ENCODE results near the gene MMP19.

MMP19 gene

GRCh38 chr12:55814257-55814656, 28.5 kb downstream of the MMP19 start:
- H3K4me3 ChIP-seq (ENCODE audit: low read length): no peak overlapping the region
- no peak for DNase-seq (ENCODE audit: low read depth)
- no peak for TF ChIP-seq CTCF (conservative IDR thresholded peaks at IDR 0.05; ENCODE audit: low read length)

GRCh38 chr12:55812088-55812487, 30.6 kb downstream of the MMP19 start:
- DNase-seq (ENCODE audit: low read depth): no peak
- TF ChIP-seq CTCF (conservative IDR thresholded peaks at IDR 0.05; ENCODE audit: low read length): no peak
- no peak overlapping the region for H3K4me3 ChIP-seq (ENCODE audit: low read length)

GRCh38 chr12:55809274-55809673, 33.5 kb downstream of the MMP19 start:
- no peak for DNase-seq (ENCODE audit: low read depth)

GRCh38 chr12:55806982-55807381, 35.8 kb downstream of the MMP19 start:
- TF ChIP-seq CTCF (conservative IDR thresholded peaks at IDR 0.05; ENCODE audit: low read length): no peak
- no peak for DNase-seq (ENCODE audit: low read depth)
- no peak overlapping the region for H3K4me3 ChIP-seq (ENCODE audit: low read length)

More at GRCh38 chr12:55809274-55809673, 33.5 kb downstream of the MMP19 start:
- no peak overlapping the region for H3K4me3 ChIP-seq (ENCODE audit: low read length)
- no peak for TF ChIP-seq CTCF (conservative IDR thresholded peaks at IDR 0.05; ENCODE audit: low read length)

- TF ChIP-seq CTCF (conservative IDR thresholded peaks at IDR 0.05; ENCODE audit: low read length): no peak
- no peak for DNase-seq (ENCODE audit: low read depth)
- H3K4me3 ChIP-seq (ENCODE audit: low read length): no peak overlapping the region
Measured at GRCh38 chr12:55797550-55797949, 45.2 kb downstream of the MMP19 start.

GRCh38 chr12:55797068-55797467, 45.7 kb downstream of the MMP19 start:
- peak; percentile 60 for TF ChIP-seq CTCF (conservative IDR thresholded peaks at IDR 0.05; ENCODE audit: low read length)
- H3K4me3 ChIP-seq (ENCODE audit: low read length): no peak overlapping the region
- DNase-seq (ENCODE audit: low read depth): peak; percentile 60

GRCh38 chr12:55795950-55796349, 46.8 kb downstream of the MMP19 start:
- DNase-seq (ENCODE audit: low read depth): no peak
- H3K4me3 ChIP-seq (ENCODE audit: low read length): no peak overlapping the region
- TF ChIP-seq CTCF (conservative IDR thresholded peaks at IDR 0.05; ENCODE audit: low read length): no peak
